ENCODE data around the gene TELO2.

- no peak for TF ChIP-seq CTCF (IDR thresholded peaks at IDR 0.05)
- no peak for TF ChIP-seq EP300 (IDR thresholded peaks at IDR 0.05)
- TF ChIP-seq POLR2A (IDR thresholded peaks at IDR 0.05) = no peak
These were observed 63.9 kb downstream of the TELO2 start for GRCh38 chr16:1557074-1557473.
